Stomach smooth muscle (tissue), 2 donors: ENCODE measurements around the gene TEPSIN.

Source experiments
- H3K27ac ChIP-seq: one replicate; pipeline ENCODE4 v1.7.0; 2013; ENCODE audit warnings: mild to moderate bottlenecking, low read length, inconsistent platforms
- H3K27me3 ChIP-seq, 2 donors: one replicate each; pipeline ENCODE4 v1.7.0; 2013; ENCODE audit warnings: low read length in 2 of 2; ENCODE audit not compliant: insufficient read depth in 2 of 2, control insufficient read depth in 1 of 2
- H3K36me3 ChIP-seq, 2 donors: one replicate each; pipeline ENCODE4 v1.7.0; 2013; ENCODE audit warnings: low read length in 2 of 2; ENCODE audit not compliant: control insufficient read depth in 2 of 2, insufficient read depth in 2 of 2
- H3K4me1 ChIP-seq: one replicate; pipeline ENCODE4 v1.7.0; 2013; ENCODE audit warnings: low read length; ENCODE audit not compliant: control insufficient read depth, insufficient read depth
- H3K4me3 ChIP-seq, 2 donors: one replicate each; pipeline ENCODE4 v1.7.0; 2013; ENCODE audit warnings: low read length in 2 of 2
- H3K9ac ChIP-seq, 2 donors: one replicate each; pipeline ENCODE4 v1.7.0; 2013; ENCODE audit warnings: low read length in 2 of 2, mild to moderate bottlenecking in 1 of 2
- H3K9me3 ChIP-seq, 2 donors: one replicate each; pipeline ENCODE4 v1.7.0; 2013; ENCODE audit warnings: low read length in 2 of 2; ENCODE audit not compliant: control insufficient read depth in 2 of 2
- donor health status: healthy.
- donor health status: Pancreatic carcinoma.

TEPSIN gene

GRCh38 chr17:81242421-81243332 is 3.8 kb upstream of the TEPSIN start:
- Histone ChIP-seq H3K9ac (no peak overlapping the region), H3K27me3 (no peaks in the 10 kb centered on the region), H3K27ac (no peak overlapping the region), H3K4me1 (peaks cover 28% of the 10 kb centered on the region), H3K4me3 (no peak overlapping the region), H3K36me3 (peaks cover 0 to 2% of the 10 kb centered on the region in 2 donors), H3K9me3 (no peaks in the 10 kb centered on the region)

- Histone ChIP-seq H3K36me3 (peaks cover 0 to 1% of the 10 kb centered on the region in 2 donors), H3K27ac (no peak overlapping the region), H3K27me3 (no peaks in the 10 kb centered on the region), H3K4me3 (peak overlapping the region in 1 of 2 donors; percentile 8), H3K9me3 (no peaks in the 10 kb centered on the region), H3K9ac (no peak overlapping the region), H3K4me1 (peaks cover 35% of the 10 kb centered on the region)
Measured at GRCh38 chr17:81241648-81242420, 3.0 kb upstream of the TEPSIN start.

- Histone ChIP-seq H3K9ac (no peak overlapping the region), H3K4me1 (peaks cover 40% of the 10 kb centered on the region), H3K9me3 (no peaks in the 10 kb centered on the region), H3K27me3 (no peaks in the 10 kb centered on the region), H3K4me3 (peak overlapping the region in 1 of 2 donors; percentile 8), H3K36me3 (no peaks in the 10 kb centered on the region), H3K27ac (no peak overlapping the region)
Measured at GRCh38 chr17:81241203-81241602, 2.3 kb upstream of the TEPSIN start.

- no peak overlapping the region for H3K27ac ChIP-seq
- H3K36me3 ChIP-seq, result no peaks in the 10 kb centered on the region
- H3K4me3 ChIP-seq, result no peak overlapping the region
- H3K9ac ChIP-seq, result no peak overlapping the region
- H3K4me1 ChIP-seq, result peaks cover 45% of the 10 kb centered on the region
- H3K27me3 ChIP-seq, result no peaks in the 10 kb centered on the region
- no peaks in the 10 kb centered on the region for H3K9me3 ChIP-seq
Measured at GRCh38 chr17:81240761-81241160, 1.9 kb upstream of the TEPSIN start.

GRCh38 chr17:81239714-81240555 is 1.1 kb upstream of the TEPSIN start:
- Histone ChIP-seq H3K9ac (peak overlapping the region; percentile 69 to 84), H3K9me3 (no peaks in the 10 kb centered on the region), H3K36me3 (no peaks in the 10 kb centered on the region), H3K27ac (peak overlapping the region; percentile 69), H3K27me3 (no peaks in the 10 kb centered on the region), H3K4me1 (peaks cover 45% of the 10 kb centered on the region), H3K4me3 (peak overlapping the region; percentile 54 to 92)

- Histone ChIP-seq H3K4me1 (peaks cover 45% of the 10 kb centered on the region), H3K27me3 (no peaks in the 10 kb centered on the region), H3K4me3 (peak overlapping the region; percentile 82 to 92), H3K36me3 (no peaks in the 10 kb centered on the region), H3K9me3 (no peaks in the 10 kb centered on the region), H3K27ac (no peak overlapping the region), H3K9ac (peak overlapping the region; percentile 72 to 73)
Measured at GRCh38 chr17:81238490-81238814, 403 bp downstream of the TEPSIN start.

GRCh38 chr17:81237591-81238489 is 1.0 kb downstream of the TEPSIN start:
- peaks cover 43% of the 10 kb centered on the region for H3K4me1 ChIP-seq
- no peaks in the 10 kb centered on the region for H3K36me3 ChIP-seq
- peak overlapping the region; percentile 82 to 92 for H3K4me3 ChIP-seq
- no peaks in the 10 kb centered on the region for H3K9me3 ChIP-seq
- H3K27ac ChIP-seq, result no peak overlapping the region
- no peaks in the 10 kb centered on the region for H3K27me3 ChIP-seq
- peak overlapping the region; percentile 72 to 73 for H3K9ac ChIP-seq

GRCh38 chr17:81236784-81237183 is 2.1 kb downstream of the TEPSIN start:
- Histone ChIP-seq H3K27ac (no peak overlapping the region), H3K27me3 (no peaks in the 10 kb centered on the region), H3K36me3 (no peaks in the 10 kb centered on the region), H3K4me1 (peaks cover 42% of the 10 kb centered on the region), H3K9me3 (no peaks in the 10 kb centered on the region), H3K9ac (no peak overlapping the region), H3K4me3 (no peak overlapping the region)

GRCh38 chr17:81235822-81236740 is 2.8 kb downstream of the TEPSIN start:
- Histone ChIP-seq H3K27me3 (no peaks in the 10 kb centered on the region), H3K9me3 (no peaks in the 10 kb centered on the region), H3K9ac (no peak overlapping the region), H3K36me3 (peaks cover 2 to 3% of the 10 kb centered on the region in 2 donors), H3K4me3 (no peak overlapping the region), H3K27ac (no peak overlapping the region), H3K4me1 (peaks cover 41% of the 10 kb centered on the region)
